ENCODE results near the gene FAM184B.
"Not testable (repeated sequence)": the region's sequence is repeated elsewhere in the genome, so short reads cannot be mapped to it uniquely, and the experiment has no call there.

Gene FAM184B

DNA sequence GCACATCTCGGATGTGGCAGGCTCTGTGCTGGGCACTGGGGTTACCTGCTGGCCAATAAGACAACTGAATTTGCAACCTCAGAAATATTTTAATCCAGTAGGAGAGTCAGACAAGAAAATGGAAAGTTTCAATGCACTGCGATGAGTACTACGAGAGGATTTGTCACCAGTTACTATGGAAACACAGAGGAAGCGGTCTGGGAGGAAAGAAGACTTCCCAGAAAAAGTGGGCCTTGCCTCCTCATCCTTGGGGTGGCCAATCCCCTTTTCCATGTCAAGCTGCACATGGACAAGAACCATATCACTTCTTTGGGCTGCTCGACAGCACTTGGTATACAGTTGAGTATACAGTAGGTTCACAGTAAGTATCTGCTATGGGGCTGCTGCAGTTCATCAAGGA, 67.6 kb downstream of the FAM184B start:
- DNase-seq = no peak

DNA sequence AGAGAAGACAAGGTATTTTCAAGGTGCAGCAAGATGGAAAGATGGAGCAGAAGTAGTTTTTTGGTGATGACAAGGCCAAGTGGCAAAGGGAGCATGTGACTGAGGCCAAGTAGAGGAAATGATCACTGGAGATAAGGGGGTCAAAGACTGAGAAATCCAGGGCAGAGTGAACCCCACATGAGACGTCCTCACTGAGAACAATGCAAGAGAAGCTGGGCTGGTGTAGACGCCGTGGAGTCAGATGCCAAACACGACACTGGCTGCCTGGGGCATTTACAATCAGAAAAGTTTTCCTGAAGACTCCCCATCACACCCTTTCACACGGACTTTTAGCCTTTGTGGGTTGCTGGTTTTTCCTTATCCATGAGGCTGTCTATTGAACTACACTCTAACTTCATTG, 69.3 kb downstream of the FAM184B start:
- no peak for DNase-seq

DNA sequence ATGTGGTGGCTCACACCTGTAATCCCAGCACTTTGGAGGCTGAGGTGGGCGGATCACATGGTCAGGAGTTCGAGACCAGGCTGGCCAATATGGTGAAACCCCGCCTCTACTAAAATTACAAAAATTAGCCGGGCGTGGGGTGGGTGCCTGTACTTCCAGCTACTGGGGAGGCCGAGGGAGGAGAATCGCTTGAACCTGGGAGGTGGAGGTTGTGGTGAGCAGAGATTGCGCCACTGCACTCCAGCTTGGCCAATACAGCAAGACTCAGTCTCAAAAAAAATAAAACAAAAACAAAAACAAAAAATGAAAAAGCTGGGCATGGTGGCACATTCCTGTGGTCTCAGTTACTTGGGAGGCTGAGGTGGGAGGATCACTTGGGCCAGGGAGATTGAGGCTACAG, 70.2 kb downstream of the FAM184B start:
- not testable (repeated sequence) for DNase-seq

DNA sequence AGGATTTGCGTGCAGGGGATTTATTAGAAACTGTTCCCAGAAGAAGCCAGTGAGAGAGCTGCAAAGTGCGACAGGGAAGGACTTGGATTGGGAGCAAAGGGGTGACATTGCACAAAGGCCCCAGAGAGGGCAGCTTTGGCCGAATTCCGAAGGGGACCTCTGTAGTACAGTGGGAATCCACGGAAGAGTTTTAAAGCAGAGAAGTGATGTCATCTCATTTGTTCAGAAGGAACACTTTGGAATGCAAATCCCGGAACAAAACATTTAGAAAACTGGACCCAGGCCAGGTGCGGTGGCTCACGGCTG, 71.7 kb downstream of the FAM184B start:
- DNase-seq = no peak

DNA sequence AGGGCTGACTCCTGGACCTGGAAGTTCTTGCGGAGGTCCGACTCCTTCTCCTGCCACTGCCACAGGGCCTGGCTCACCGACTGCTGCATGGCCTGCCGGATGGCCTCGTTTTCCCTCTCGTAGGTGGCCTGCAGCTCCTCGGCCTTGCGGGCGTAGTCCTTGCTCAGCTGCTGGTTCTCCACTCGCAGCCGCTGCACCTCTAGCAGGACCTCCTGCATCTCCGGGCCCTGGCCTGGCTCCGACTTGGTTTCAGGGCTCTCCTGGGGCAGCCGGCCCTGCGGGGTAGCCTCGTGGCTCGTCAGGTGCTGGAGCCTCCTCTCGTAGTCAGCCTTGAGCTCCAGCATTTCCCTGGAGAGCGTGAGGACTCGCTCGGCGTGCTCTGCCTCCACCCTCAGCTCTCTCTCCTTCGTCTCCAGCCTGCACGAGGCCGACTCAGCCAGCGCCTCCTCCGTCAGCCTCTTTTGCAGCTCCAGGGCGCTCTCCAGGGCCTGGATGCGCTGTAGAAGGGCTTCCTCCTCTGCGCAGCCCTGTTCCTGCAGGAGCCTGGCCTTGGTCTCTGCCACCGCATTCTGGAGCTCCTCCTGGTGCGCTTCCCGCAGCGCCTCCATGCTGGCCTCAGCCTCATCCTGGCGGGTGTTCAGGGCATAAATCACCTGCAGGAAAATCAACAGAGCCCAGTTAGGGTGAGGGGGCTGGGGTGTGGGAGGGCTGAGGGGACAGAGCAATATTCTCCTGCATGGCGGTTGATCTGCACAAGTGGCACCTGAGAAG, 72.2 kb downstream of the FAM184B start:
- no peak for DNase-seq

- DNase-seq = no peak
These were observed 73.8 kb downstream of the FAM184B start for GRCh38 chr4:17707671-17708070.

DNA sequence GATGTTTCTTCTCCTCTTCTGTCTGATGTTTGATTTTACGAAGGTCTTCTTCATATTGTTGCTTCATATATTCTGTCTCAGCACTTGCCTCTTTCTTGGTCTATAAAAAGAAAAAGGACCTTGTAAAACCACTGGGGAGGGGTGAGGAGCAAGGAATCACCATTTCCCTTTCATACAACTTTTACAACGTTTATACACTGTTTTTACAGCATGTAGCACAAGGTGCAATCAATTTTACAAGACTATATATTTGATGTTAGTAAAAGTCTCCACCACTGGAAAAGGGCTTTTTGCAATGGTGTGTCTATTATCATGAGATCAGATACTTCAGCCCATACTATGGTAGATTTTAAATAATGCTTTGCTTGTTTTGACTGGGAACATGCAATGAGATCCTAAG, 76.3 kb downstream of the FAM184B start:
- no peak for DNase-seq

GRCh38 chr4:17704020-17704650, 77.3 kb downstream of the FAM184B start:
- no peak for DNase-seq

- no peak for DNase-seq
These were observed 78.8 kb downstream of the FAM184B start for GRCh38 chr4:17702641-17703040.

DNA sequence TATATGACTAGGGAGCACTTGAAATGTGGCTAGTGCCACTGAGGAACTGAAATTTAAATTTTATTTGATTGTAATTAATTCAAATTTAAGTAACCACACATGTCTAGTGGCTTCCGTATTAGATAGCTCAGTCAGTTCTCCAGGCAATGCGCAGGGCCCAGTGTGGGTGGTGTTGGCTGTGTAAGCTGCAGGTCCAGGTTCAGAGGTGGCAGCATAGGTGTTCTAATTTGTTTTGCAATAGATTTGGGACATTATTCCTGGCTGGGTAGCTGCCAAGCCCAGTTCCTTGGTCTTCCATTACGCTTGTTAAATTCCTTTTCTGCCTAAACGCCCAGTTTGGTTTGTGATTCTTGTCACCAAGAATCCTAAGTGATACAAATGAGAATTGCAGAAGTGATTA, 79.5 kb downstream of the FAM184B start:
- no peak for DNase-seq

DNA sequence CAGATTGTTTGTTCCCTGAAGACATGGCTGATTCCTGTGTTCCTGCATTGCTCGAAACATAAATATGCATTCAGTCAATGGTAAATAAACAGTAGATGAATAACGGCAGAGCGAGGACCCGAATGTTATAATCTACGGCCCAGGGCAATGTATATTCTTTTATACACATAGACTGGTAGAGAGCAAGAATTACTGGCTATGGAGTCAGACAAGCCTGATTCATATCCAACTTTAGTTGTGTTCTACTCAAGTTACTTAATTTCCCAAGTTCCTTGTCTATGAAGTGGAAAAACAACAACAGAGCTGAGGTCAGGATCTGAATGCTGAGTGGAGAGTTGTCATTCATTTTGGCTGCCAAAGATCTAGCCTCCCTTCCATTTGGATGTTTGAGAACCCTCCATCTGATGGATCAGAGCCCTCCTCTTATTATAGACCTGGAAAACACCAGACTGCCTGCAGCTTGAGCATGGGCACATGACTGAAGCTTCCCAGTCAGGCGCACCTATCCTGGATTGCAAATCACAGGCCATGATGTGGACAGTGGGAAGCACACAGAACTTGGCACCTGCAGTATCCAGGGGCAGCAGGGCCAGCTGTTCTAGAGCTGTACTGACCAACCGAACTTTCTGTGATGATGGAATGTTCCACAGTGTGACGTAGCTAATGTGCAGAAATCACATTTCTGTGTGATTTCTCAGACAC, 80.1 kb downstream of the FAM184B start:
- no peak for DNase-seq

- no peak for DNase-seq
These were observed 82.0 kb downstream of the FAM184B start for GRCh38 chr4:17699380-17699779.

- DNase-seq = no peak
These were observed 83.3 kb downstream of the FAM184B start for GRCh38 chr4:17698116-17698515.

DNA sequence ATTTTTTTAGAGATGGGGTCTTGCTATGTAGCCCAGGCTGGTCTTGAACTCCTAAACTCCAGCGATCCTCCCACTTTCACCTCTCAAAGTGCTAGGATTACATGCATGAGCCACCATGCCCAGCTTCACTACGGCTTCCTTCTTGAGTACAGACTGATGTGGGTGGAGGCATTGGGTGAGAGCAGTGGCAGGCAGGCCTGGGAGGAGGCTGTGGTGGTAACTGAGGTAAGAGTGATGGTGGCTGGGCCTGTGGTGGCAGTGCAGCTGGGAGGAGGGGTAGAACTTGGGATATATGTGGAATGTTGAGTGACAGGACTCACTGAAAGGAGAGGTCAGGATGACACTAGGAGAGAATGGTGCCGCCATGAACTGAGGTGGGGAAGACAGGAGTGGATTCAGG, 86.1 kb downstream of the FAM184B start:
- DNase-seq = no peak

- no peak for DNase-seq
These were observed 86.9 kb downstream of the FAM184B start for GRCh38 chr4:17694552-17694951.

DNA sequence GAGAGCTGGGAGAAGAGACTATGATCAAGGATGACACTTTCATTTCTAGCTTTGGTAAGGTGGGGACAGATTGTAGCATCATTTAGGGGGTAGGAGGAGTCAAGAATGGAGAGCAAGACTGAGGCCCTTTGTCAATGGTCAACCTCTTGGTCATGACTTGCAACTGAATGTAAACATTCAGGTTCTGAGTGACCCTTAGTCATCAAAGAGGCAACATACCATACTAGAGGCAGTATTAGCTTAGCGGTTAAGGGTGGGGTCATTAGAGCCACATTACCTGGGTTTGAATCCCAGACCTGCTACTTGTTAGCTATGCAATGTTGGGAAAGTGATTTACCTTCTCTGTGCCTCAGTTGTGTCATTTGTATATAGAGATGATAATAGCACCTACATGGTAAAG, 90.5 kb downstream of the FAM184B start:
- DNase-seq = no peak

DNA sequence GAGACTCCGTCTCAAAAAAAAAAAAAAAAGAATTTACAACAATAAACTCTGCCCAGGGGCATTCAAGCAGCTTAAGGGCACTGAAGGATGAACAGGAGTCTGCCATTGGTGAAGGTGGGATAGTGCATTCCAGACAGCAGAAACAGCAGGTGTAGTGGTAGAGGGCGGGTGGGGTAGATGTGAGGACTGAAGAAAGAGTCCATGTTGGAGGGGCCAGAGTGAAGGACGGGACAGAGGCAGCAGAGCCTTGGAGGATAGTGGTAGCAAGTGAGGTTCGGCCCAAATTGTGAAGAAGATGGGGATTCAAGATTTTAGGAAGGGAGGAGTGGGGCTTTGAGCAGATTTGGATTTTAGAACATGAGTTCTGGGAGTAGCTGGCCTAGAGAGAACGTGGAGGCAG, 91.3 kb downstream of the FAM184B start:
- no peak for DNase-seq

DNA sequence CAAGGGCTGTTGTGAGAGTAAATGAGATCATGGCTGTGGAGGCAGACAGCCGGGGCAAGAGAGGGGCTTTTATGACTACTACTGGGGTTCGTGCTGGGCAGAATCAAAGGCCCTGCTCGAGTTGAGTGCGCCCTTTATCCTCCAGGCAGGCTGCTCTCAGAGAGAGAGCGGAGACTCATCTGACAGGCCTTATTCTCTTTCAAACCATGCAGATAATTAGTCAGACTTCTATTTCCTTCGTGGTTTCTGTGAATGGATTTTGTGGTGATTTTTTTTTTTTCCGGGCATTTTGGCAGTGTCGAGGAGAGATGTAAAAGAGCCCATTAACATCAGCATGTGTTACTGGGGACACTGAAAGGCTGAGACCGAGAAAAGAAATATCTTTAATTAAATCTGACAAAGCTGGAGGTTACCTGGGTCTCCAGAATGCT, 93.4 kb downstream of the FAM184B start:
- DNase-seq = no peak

DNA sequence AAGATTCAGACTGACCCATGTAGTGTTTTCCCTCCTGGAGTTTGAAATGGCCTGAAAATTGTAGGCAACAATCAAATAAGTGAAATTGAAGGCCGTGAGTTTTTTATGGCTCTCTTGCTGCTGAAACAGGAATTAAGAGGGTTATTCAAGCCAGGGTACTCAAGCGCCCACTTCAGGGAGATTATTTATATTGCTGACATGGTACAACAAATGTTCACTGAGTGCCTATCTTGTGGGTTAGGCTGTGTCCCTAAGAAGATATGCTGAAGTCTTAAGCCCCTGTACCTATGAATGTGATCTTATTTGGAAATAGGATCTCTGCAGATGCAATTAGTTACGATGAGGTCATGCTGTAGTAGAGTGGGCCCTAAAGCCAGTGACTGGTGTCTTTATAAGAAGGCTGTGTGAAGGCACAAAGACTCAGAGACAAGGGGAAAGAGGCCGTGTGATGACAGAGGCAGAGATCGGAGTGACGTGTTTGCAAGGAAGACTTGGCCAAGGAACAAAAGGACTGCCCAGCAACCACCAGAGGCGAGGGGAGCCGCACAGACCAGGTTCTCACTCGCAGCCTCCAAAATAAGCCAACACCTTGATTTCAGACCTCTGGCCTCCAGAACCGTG, 94.1 kb downstream of the FAM184B start:
- DNase-seq = no peak

DNA sequence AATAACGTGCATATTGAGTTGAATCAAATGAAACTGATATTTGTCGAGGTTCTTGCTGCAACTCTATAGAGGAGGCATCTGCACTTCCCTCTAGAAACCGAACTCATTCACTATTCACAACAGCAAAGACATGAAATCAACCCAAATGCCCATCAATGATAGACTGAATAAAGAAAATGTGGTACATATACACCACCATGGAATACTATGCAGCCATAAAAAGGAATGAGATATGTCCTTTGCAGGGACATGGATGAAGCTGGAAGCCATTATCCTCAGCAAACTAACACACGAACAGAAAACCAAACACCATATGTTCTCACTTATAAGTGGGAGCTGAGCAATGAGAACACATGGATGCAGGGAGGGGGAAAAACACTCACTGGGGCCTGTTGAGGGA, 96.8 kb downstream of the FAM184B start:
- DNase-seq = not testable (repeated sequence)

DNA sequence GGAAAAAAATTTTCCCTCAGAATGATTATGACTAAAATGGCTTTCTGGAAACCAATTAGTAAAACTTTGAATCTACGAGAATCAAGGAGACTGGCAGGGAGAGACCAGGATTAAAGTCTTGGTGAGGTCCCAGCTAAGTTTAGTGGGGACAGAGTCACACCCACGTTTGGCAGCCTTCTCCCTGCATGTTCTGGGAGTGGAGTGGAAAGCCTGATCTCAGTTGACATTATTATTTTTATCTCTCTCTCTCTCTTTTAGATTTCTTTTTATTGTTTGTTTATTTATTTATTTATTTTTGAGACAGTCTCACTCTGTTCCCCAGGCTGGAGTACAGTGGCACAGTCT, 99.2 kb downstream of the FAM184B start:
- DNase-seq = no peak

GRCh38 chr4:17681281-17682221, 99.9 kb downstream of the FAM184B start:
- DNase-seq = no peak
